Measurements from ENCODE around the gene AKAP3.

The AKAP3 gene

GRCh38 chr12:4648501-4649357 lies at the start of gene AKAP3, which contains the start of gene NDUFA9:
Gene AKAP3 (minus strand): TSS chr12:4649051. CDS start chr12:4638196, 10,855 bp downstream.
Gene NDUFA9 (plus strand): TSS chr12:4649114. CDS start chr12:4649127, 13 bp downstream.
- DNase-seq, result peak; percentile 82

- no peak for DNase-seq
Measured at GRCh38 chr12:4690760-4691159, 41.9 kb upstream of the AKAP3 start.

- no peak for DNase-seq
Measured at GRCh38 chr12:4685317-4685716, 36.5 kb upstream of the AKAP3 start.

- no peak for DNase-seq
Measured at GRCh38 chr12:4681732-4682131, 32.9 kb upstream of the AKAP3 start.

- no peak for DNase-seq
Measured at GRCh38 chr12:4679711-4680110, 30.9 kb upstream of the AKAP3 start.

GRCh38 chr12:4665236-4665635 lies 16.4 kb upstream of the AKAP3 start:
- no peak for DNase-seq

- DNase-seq, result peak; percentile 79
Measured at GRCh38 chr12:4663971-4664505, 15.2 kb upstream of the AKAP3 start.

GRCh38 chr12:4653691-4654090 lies 4.8 kb upstream of the AKAP3 start:
- no peak for DNase-seq

GRCh38 chr12:4653257-4653656 lies 4.4 kb upstream of the AKAP3 start:
- no peak for DNase-seq

- DNase-seq, result no peak
Measured at GRCh38 chr12:4649358-4649661, 459 bp upstream of the AKAP3 start.

- no peak for DNase-seq
Measured at GRCh38 chr12:4648104-4648500, 749 bp downstream of the AKAP3 start.

- no peak for DNase-seq
Measured at GRCh38 chr12:4645023-4645422, 3.8 kb downstream of the AKAP3 start.

- no peak for DNase-seq
Measured at GRCh38 chr12:4643747-4644146, 5.1 kb downstream of the AKAP3 start.

- DNase-seq, result no peak
Measured at GRCh38 chr12:4630262-4630661, 18.6 kb downstream of the AKAP3 start.

GRCh38 chr12:4628406-4628805 lies 20.4 kb downstream of the AKAP3 start:
- no peak for DNase-seq

- no peak for DNase-seq
Measured at GRCh38 chr12:4626543-4626942, 22.3 kb downstream of the AKAP3 start.

GRCh38 chr12:4621511-4621910 lies 27.3 kb downstream of the AKAP3 start:
- no peak for DNase-seq

- DNase-seq, result no peak
Measured at GRCh38 chr12:4615667-4616066, 33.2 kb downstream of the AKAP3 start.

GRCh38 chr12:4610481-4610880 lies 38.4 kb downstream of the AKAP3 start:
- DNase-seq, result no peak

GRCh38 chr12:4609071-4609470 lies 39.8 kb downstream of the AKAP3 start:
- DNase-seq, result no peak

- no peak for DNase-seq
Measured at GRCh38 chr12:4607056-4607455, 41.8 kb downstream of the AKAP3 start.

- peak; percentile 85 for DNase-seq
Measured at GRCh38 chr12:4604684-4605193, 44.1 kb downstream of the AKAP3 start.

GRCh38 chr12:4603946-4604345 lies 44.9 kb downstream of the AKAP3 start:
- no peak for DNase-seq

- DNase-seq, result no peak
Measured at GRCh38 chr12:4603421-4603820, 45.4 kb downstream of the AKAP3 start.

GRCh38 chr12:4595881-4596280 lies 53.0 kb downstream of the AKAP3 start:
- DNase-seq, result no peak
